ENCODE measurements around the gene TSPEAR. TPM values are rescaled to one million over a fixed set of nuclear protein-coding genes. Genes with fewer than 3 reads are reported as not detected.

Gene TSPEAR
- total and polyA plus RNA-seq, 5 donors, result 0.29 to 4.6 (median 1.4) TPM

DNA sequence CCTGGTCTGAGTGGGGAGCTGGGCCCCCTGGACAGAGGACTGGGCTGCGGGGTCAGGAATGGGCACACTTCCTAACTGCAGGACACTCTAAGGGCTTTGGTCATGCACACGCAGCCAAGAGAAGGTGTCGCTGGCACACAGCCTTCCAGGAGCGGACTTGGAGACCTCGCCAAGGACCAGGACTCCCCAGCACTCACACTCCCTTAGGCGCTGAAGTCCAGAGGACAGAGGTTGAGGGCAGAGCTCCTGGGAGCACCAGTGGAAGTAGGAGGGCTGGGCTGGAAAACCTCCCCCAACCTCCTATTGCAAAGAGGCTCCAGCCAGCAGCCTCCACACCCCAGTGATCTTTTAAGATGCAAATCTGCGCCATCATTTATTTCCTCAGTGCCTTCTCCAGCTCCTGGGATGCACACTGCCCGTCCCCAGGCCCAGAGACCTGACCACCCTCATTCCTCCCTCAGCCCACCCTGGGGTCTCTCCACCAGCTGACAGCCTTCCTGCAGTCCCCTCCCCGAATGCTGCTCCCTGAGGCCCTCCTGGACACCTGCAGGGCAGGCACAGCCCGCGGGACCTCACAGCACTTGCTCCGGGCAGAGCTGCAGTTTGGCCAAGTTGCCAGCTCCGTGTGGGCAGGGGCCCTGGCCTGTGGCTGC, 3.0 kb downstream of the TSPEAR start:
- H3K4me3 ChIP-seq (ENCODE audit: low read length), result no peak overlapping the region
- H3K27ac ChIP-seq (ENCODE audit: low read length), result no peak overlapping the region
- H3K9me3 ChIP-seq (ENCODE audit: control insufficient read depth, low read length), result no peaks in the 10 kb centered on the region
- H3K27me3 ChIP-seq (ENCODE audit: control insufficient read depth, insufficient read depth), result no peaks in the 10 kb centered on the region
- DNase-seq (peak in 2 of 3 donors; percentile 50 to 75), ATAC-seq (peak; percentile 69 to 76)
- H3K4me1 ChIP-seq (ENCODE audit: control insufficient read depth, insufficient read depth, low read length), result no peaks in the 10 kb centered on the region
- WGBS, result 2% methylated on average over 13 of the region's 13 CpGs
- intact Hi-C loops (cut with DNase I), result no loop called here

GRCh38 chr21:44706706-44707581, 4.4 kb downstream of the TSPEAR start:
- Histone ChIP-seq H3K4me1 (ENCODE audit: control insufficient read depth, insufficient read depth, low read length) (no peaks in the 10 kb centered on the region), H3K4me3 (ENCODE audit: low read length) (no peak overlapping the region), H3K9me3 (ENCODE audit: control insufficient read depth, low read length) (no peaks in the 10 kb centered on the region), H3K27me3 (ENCODE audit: control insufficient read depth, insufficient read depth) (no peaks in the 10 kb centered on the region), H3K27ac (ENCODE audit: low read length) (no peak overlapping the region)
- no peak for ATAC-seq
- no peak for DNase-seq
- 6% methylated on average over 46 of the region's 46 CpGs for WGBS
- intact Hi-C loops (cut with DNase I), result no loop called here

- H3K27me3 ChIP-seq (ENCODE audit: control insufficient read depth, insufficient read depth), result no peaks in the 10 kb centered on the region
- intact Hi-C loops (cut with DNase I), result no loop called here
- WGBS, result 8% methylated on average over 54 of the region's 54 CpGs
Measured at GRCh38 chr21:44706026-44706705, 5.2 kb downstream of the TSPEAR start.

DNA sequence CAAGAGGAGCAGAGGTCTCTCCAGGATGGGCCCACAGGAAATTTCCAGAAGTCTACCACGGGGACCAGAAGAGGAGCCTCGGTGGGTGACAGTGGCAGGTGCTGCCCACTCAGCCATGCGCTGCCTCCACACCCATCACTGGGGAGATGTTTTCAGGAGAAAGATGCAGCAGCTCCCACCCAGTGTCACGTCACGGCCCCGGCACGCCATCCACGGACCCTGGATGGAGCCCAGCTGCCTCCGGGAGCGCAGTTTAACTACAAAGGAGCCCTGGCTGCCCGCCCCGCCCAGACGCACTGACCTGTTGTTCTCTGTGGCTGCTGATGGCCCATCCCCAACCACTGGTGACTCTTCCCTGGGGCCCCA, 6.8 kb downstream of the TSPEAR start:
- ATAC-seq (no peak), DNase-seq (no peak)
- H3K4me1 ChIP-seq (ENCODE audit: control insufficient read depth, insufficient read depth, low read length), result no peaks in the 10 kb centered on the region
- intact Hi-C loops (cut with DNase I), result no loop called here
- no peak overlapping the region for H3K4me3 ChIP-seq (ENCODE audit: low read length)
- H3K9me3 ChIP-seq (ENCODE audit: control insufficient read depth, low read length), result no peaks in the 10 kb centered on the region
- 14% methylated on average over 13 of the region's 13 CpGs for WGBS
- H3K27ac ChIP-seq (ENCODE audit: low read length), result no peak overlapping the region
- no peaks in the 10 kb centered on the region for H3K27me3 ChIP-seq (ENCODE audit: control insufficient read depth, insufficient read depth)

More at GRCh38 chr21:44706026-44706705, 5.2 kb downstream of the TSPEAR start:
- no peaks in the 10 kb centered on the region for H3K9me3 ChIP-seq (ENCODE audit: control insufficient read depth, low read length)
- ATAC-seq (no peak), DNase-seq (no peak)
- H3K4me3 ChIP-seq (ENCODE audit: low read length), result no peak overlapping the region
- H3K27ac ChIP-seq (ENCODE audit: low read length), result no peak overlapping the region
- H3K4me1 ChIP-seq (ENCODE audit: control insufficient read depth, insufficient read depth, low read length), result no peaks in the 10 kb centered on the region

GRCh38 chr21:44703731-44704635, 7.4 kb downstream of the TSPEAR start:
- DNase-seq (no peak), ATAC-seq (no peak)
- 38% methylated on average over 13 of the region's 13 CpGs for WGBS
- no peaks in the 10 kb centered on the region for H3K27me3 ChIP-seq (ENCODE audit: control insufficient read depth, insufficient read depth)
- no peaks in the 10 kb centered on the region for H3K4me1 ChIP-seq (ENCODE audit: control insufficient read depth, insufficient read depth, low read length)
- no peak overlapping the region for H3K4me3 ChIP-seq (ENCODE audit: low read length)
- intact Hi-C loops (cut with DNase I), result no loop called here
- no peak overlapping the region for H3K27ac ChIP-seq (ENCODE audit: low read length)
- no peaks in the 10 kb centered on the region for H3K9me3 ChIP-seq (ENCODE audit: control insufficient read depth, low read length)

- ATAC-seq (no peak), DNase-seq (no peak)
- Histone ChIP-seq H3K27ac (ENCODE audit: low read length) (no peak overlapping the region), H3K9me3 (ENCODE audit: control insufficient read depth, low read length) (no peaks in the 10 kb centered on the region), H3K4me3 (ENCODE audit: low read length) (no peak overlapping the region), H3K4me1 (ENCODE audit: control insufficient read depth, insufficient read depth, low read length) (no peaks in the 10 kb centered on the region), H3K27me3 (ENCODE audit: control insufficient read depth, insufficient read depth) (no peaks in the 10 kb centered on the region)
- intact Hi-C loops (cut with DNase I), result no loop called here
- 45% methylated on average over 16 of the region's 16 CpGs for whole genome bisulfite sequencing
Measured at GRCh38 chr21:44702973-44703730, 8.2 kb downstream of the TSPEAR start.

- Histone ChIP-seq H3K4me1 (ENCODE audit: control insufficient read depth, insufficient read depth, low read length) (no peaks in the 10 kb centered on the region), H3K4me3 (ENCODE audit: low read length) (no peak overlapping the region), H3K27ac (ENCODE audit: low read length) (no peak overlapping the region), H3K27me3 (ENCODE audit: control insufficient read depth, insufficient read depth) (no peaks in the 10 kb centered on the region), H3K9me3 (ENCODE audit: control insufficient read depth, low read length) (no peaks in the 10 kb centered on the region)
- intact Hi-C loops (cut with DNase I), result no loop called here
- 73% methylated on average over 21 of the region's 22 CpGs for WGBS
- no peak for ATAC-seq
- no peak for DNase-seq
Measured at GRCh38 chr21:44702111-44702972, 9.0 kb downstream of the TSPEAR start.

DNA sequence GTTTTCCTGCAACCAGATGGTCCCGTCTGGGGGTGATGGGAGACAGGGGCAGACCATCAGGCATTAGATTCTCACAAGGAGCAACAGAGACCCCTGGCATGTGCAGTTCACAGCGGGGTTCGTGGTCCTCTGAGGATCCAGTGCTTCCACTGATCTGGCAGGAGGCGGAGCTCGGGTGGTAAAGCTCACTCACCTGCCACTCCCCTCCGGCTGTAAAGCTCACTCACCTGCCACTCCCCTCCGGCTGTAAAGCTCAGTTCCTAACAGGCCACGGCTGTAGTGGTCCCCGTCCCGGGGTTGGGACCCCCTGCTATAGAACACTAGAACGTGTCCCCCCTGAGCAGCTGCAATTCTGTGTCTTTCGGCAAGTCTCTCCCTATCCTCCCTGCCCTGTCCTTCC, 9.8 kb downstream of the TSPEAR start:
- Histone ChIP-seq H3K27me3 (ENCODE audit: control insufficient read depth, insufficient read depth) (no peaks in the 10 kb centered on the region), H3K4me3 (ENCODE audit: low read length) (no peak overlapping the region), H3K27ac (ENCODE audit: low read length) (no peak overlapping the region), H3K4me1 (ENCODE audit: control insufficient read depth, insufficient read depth, low read length) (no peaks in the 10 kb centered on the region), H3K9me3 (ENCODE audit: control insufficient read depth, low read length) (no peaks in the 10 kb centered on the region)
- ATAC-seq, result no peak
- WGBS, result 46% methylated on average over 12 of the region's 12 CpGs
- intact Hi-C loops (cut with DNase I), result no loop called here
- DNase-seq, result no peak

- no peak for DNase-seq
- no peak for ATAC-seq
- WGBS, result 86% methylated on average over 14 of the region's 14 CpGs
- Histone ChIP-seq H3K4me1 (ENCODE audit: control insufficient read depth, insufficient read depth, low read length) (no peaks in the 10 kb centered on the region), H3K27me3 (ENCODE audit: control insufficient read depth, insufficient read depth) (no peaks in the 10 kb centered on the region), H3K4me3 (ENCODE audit: low read length) (no peak overlapping the region), H3K9me3 (ENCODE audit: control insufficient read depth, low read length) (no peaks in the 10 kb centered on the region), H3K27ac (ENCODE audit: low read length) (no peak overlapping the region)
- intact Hi-C loops (cut with DNase I), result no loop called here
Measured at GRCh38 chr21:44701023-44701400, 10.4 kb downstream of the TSPEAR start.
